CD4-positive, CD25-positive, alpha-beta regulatory T cell (primary cell): ENCODE measurements around the gene CITED2. TPM values are rescaled to one million over a fixed set of nuclear protein-coding genes. Genes with fewer than 3 reads are reported as not detected.

Experiments
- ATAC-seq, 2 donors: fragments of 150-1000 bp; cut with Tn5 transposase; one replicate each; pipeline ENCODE4 v1.10.0; 2021; ENCODE audit warnings: low read depth in 2 of 2, moderate number of reproducible peaks in 2 of 2, moderate library complexity in 1 of 2
- DNase-seq, 3 donors: peaks; one replicate each; pipeline versions ENCODE4 v3.0.0 to v3.0.0-alpha.2; 2012 to 2022; ENCODE audit warnings: mixed read lengths in 1 of 3
- H3K27ac ChIP-seq: one replicate; pipeline ENCODE4 v1.7.0; 2013; ENCODE audit warnings: mild to moderate bottlenecking, low read length; ENCODE audit not compliant: insufficient read depth, poor library complexity, severe bottlenecking
- H3K27me3 ChIP-seq: one replicate; pipeline ENCODE4 v1.7.0; 2013; ENCODE audit warnings: low read length; ENCODE audit not compliant: control insufficient read depth, insufficient read depth
- H3K36me3 ChIP-seq: one replicate; pipeline ENCODE4 v1.7.0; 2013; ENCODE audit warnings: mild to moderate bottlenecking, low read length, moderate library complexity; ENCODE audit not compliant: control insufficient read depth, insufficient read depth
- H3K4me1 ChIP-seq: 2 replicates; pipeline ENCODE4 v1.7.0; 2013; ENCODE audit warnings: mild to moderate bottlenecking, low read length; ENCODE audit not compliant: insufficient read depth, control insufficient read depth, poor library complexity, severe bottlenecking
- H3K4me3 ChIP-seq: one replicate; pipeline ENCODE4 v1.7.0; 2013; ENCODE audit warnings: low read depth, mild to moderate bottlenecking, low read length, moderate library complexity
- H3K9me3 ChIP-seq, 2 experiments: 1 replicate in 1 of 2; 2 replicates in 1 of 2; pipeline ENCODE4 v1.7.0; 2013; ENCODE audit warnings: low read length in 2 of 2, mild to moderate bottlenecking in 1 of 2, moderate library complexity in 1 of 2; ENCODE audit not compliant: control insufficient read depth in 2 of 2
- H3K27ac Mint-ChIP-seq, 3 donors: one replicate each; pipeline ENCODE4 v1.8.0; 2020 to 2022; ENCODE audit warnings: mild to moderate bottlenecking in 3 of 3, mixed read lengths in 3 of 3, moderate library complexity in 2 of 3
- H3K27me3 Mint-ChIP-seq: one replicate; pipeline ENCODE4 v1.8.0; 2022; ENCODE audit warnings: mild to moderate bottlenecking, mixed read lengths
- H3K36me3 Mint-ChIP-seq: one replicate; pipeline ENCODE4 v1.8.0; 2020; ENCODE audit warnings: mixed read lengths
- H3K4me1 Mint-ChIP-seq, 4 donors: one replicate each; pipeline ENCODE4 v1.8.0; 2020 to 2022; ENCODE audit warnings: mixed read lengths in 4 of 4, mild to moderate bottlenecking in 1 of 4
- H3K4me3 Mint-ChIP-seq, 4 donors: one replicate each; pipeline ENCODE4 v1.8.0; 2020 to 2022; ENCODE audit warnings: mild to moderate bottlenecking in 4 of 4, mixed read lengths in 4 of 4, moderate library complexity in 3 of 4
- H3K9me3 Mint-ChIP-seq, 7 donors: one replicate each; pipeline ENCODE4 v1.8.0; 2020 to 2022; ENCODE audit warnings: mixed read lengths in 7 of 7, mild to moderate bottlenecking in 3 of 7, moderate library complexity in 2 of 7
- polyA plus RNA-seq, 4 donors: library from polyadenylated mRNA; unstranded; fragments of 300-500 nt; fragmentation: Illumina TruSeq; gene quantifications; one replicate each; pipeline ENCODE4 v1.2.3, GENCODE V29; 2021
- total RNA-seq: library from RNA; stranded (reverse); gene quantifications from one replicate; pipeline ENCODE4 v1.2.3, GENCODE V29; 2022

The CITED2 gene
- total and polyA plus RNA-seq, 5 donors from 2014 or later: 30.6 to 151 (median 39.6) TPM

- H3K4me1 Mint-ChIP-seq: peaks cover 0 to 15% (median 3%) of the 10 kb centered on the region in 4 donors
- Histone ChIP-seq H3K4me3 (no peak overlapping the region), H3K27ac (no peak overlapping the region), H3K4me1 (no peaks in the 10 kb centered on the region), H3K36me3 (no peaks in the 10 kb centered on the region), H3K9me3 (no peaks in the 10 kb centered on the region), H3K27me3 (no peaks in the 10 kb centered on the region)
- H3K27ac Mint-ChIP-seq: peak overlapping the region in 2 of 3 donors; percentile 10 to 36
- no peak for ATAC-seq
- peaks cover 0 to 2% (median 0%) of the 10 kb centered on the region in 7 donors for H3K9me3 Mint-ChIP-seq
- no peak overlapping the region for H3K4me3 Mint-ChIP-seq
- H3K36me3 Mint-ChIP-seq: peaks cover 4% of the 10 kb centered on the region
- no peak for DNase-seq
- H3K27me3 Mint-ChIP-seq: no peaks in the 10 kb centered on the region
Observed at GRCh38 chr6:139344186-139344963, 30.1 kb downstream of the CITED2 start.

DNA sequence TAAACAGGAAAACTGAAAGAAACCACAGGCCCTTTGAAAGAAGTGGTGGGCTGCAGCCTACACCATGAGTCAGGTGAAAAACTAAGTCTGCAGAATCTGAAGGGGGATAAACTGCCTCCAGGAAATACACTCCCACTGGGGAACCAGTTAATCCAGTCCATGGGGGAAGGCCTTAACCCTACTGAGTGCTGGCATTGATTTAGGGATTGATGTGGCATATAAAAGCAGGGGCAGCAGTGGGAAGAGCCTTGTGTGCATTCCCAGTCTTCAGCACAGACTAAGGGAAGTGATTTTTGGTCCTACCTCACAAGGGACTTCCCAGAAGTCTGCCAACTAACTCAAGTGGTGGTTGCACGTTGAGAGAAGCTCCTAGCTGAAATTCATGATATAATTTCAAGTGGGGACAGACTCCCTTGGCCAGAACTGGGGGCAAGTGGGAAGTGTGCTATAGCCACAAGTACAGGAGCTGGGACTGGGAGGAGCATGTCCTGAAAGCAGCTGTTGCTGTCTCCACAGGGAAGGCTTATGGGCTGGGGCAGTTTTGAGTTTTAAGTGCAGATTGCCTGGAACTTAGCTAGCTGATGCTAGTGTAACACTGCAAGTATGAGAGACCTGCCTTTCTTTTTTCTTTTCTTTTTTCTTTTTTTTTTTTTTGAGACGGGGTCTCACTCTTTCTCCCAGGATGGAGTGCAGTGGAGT lies 31.2 kb downstream of the CITED2 start:
- no peak overlapping the region for H3K4me3 Mint-ChIP-seq
- DNase-seq: no peak
- H3K9me3 Mint-ChIP-seq: peaks cover 0 to 2% (median 0%) of the 10 kb centered on the region in 7 donors
- peaks cover 4% of the 10 kb centered on the region for H3K36me3 Mint-ChIP-seq
- no peak overlapping the region for H3K27ac ChIP-seq
- peaks cover 0 to 15% (median 3%) of the 10 kb centered on the region in 4 donors for H3K4me1 Mint-ChIP-seq
- H3K27ac Mint-ChIP-seq: no peak overlapping the region
- no peaks in the 10 kb centered on the region for H3K9me3 ChIP-seq
- no peaks in the 10 kb centered on the region for H3K4me1 ChIP-seq
- H3K27me3 ChIP-seq: no peaks in the 10 kb centered on the region
- no peak overlapping the region for H3K4me3 ChIP-seq
- H3K36me3 ChIP-seq: no peaks in the 10 kb centered on the region
- no peaks in the 10 kb centered on the region for H3K27me3 Mint-ChIP-seq
- ATAC-seq: no peak

DNA sequence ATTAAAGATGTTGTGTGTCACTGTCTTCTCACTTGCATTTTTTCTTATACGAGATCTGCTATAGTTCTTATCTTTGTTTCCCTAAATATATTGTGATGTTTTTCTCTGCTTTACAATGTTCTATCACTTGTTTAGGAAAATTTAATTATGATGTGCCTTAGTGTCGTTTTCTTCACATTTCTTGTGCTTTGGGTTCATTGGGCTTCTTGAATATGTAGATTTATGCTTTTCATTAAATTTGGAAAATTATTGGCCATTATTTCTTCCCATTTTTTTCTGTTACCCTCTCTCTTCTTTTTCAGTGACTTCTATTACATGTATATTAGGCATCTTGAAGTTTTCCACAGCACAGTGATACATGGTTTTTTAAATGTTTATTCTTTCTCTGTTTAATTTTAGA lies 33.4 kb downstream of the CITED2 start:
- Mint-ChIP-seq H3K27ac (no peak overlapping the region), H3K9me3 (peaks cover 0 to 2% (median 0%) of the 10 kb centered on the region in 7 donors), H3K4me3 (no peak overlapping the region), H3K4me1 (peaks cover 0 to 15% (median 3%) of the 10 kb centered on the region in 4 donors), H3K36me3 (peaks cover 4% of the 10 kb centered on the region), H3K27me3 (no peaks in the 10 kb centered on the region)
- DNase-seq (no peak), ATAC-seq (no peak)
- H3K9me3 ChIP-seq: no peaks in the 10 kb centered on the region
- H3K27ac ChIP-seq: no peak overlapping the region
- H3K36me3 ChIP-seq: no peaks in the 10 kb centered on the region
- H3K4me1 ChIP-seq: no peaks in the 10 kb centered on the region
- H3K27me3 ChIP-seq: no peaks in the 10 kb centered on the region
- H3K4me3 ChIP-seq: no peak overlapping the region

GRCh38 chr6:139338795-139339194 lies 35.7 kb downstream of the CITED2 start:
- Mint-ChIP-seq H3K9me3 (peaks cover 0 to 2% (median 0%) of the 10 kb centered on the region in 7 donors), H3K36me3 (peaks cover 4% of the 10 kb centered on the region), H3K4me1 (peaks cover 0 to 10% (median 2%) of the 10 kb centered on the region in 4 donors), H3K27ac (peak overlapping the region in 1 of 3 donors; percentile 74), H3K27me3 (peaks cover 6% of the 10 kb centered on the region), H3K4me3 (no peak overlapping the region)
- H3K9me3 ChIP-seq: no peaks in the 10 kb centered on the region
- no peak overlapping the region for H3K4me3 ChIP-seq
- no peaks in the 10 kb centered on the region for H3K36me3 ChIP-seq
- DNase-seq (no peak), ATAC-seq (no peak)
- H3K4me1 ChIP-seq: no peaks in the 10 kb centered on the region
- no peak overlapping the region for H3K27ac ChIP-seq
- H3K27me3 ChIP-seq: no peaks in the 10 kb centered on the region

- Histone ChIP-seq H3K4me1 (no peaks in the 10 kb centered on the region), H3K4me3 (no peak overlapping the region), H3K27me3 (no peaks in the 10 kb centered on the region), H3K9me3 (no peaks in the 10 kb centered on the region), H3K27ac (no peak overlapping the region), H3K36me3 (no peaks in the 10 kb centered on the region)
- Mint-ChIP-seq H3K27me3 (peaks cover 6% of the 10 kb centered on the region), H3K36me3 (peaks cover 7% of the 10 kb centered on the region), H3K4me1 (peaks cover 0 to 4% (median under 1%) of the 10 kb centered on the region in 4 donors), H3K9me3 (peaks cover 0 to 2% (median 0%) of the 10 kb centered on the region in 7 donors), H3K4me3 (no peak overlapping the region), H3K27ac (no peak overlapping the region)
- ATAC-seq (no peak), DNase-seq (no peak)
Observed at GRCh38 chr6:139337830-139338229, 36.6 kb downstream of the CITED2 start.

DNA sequence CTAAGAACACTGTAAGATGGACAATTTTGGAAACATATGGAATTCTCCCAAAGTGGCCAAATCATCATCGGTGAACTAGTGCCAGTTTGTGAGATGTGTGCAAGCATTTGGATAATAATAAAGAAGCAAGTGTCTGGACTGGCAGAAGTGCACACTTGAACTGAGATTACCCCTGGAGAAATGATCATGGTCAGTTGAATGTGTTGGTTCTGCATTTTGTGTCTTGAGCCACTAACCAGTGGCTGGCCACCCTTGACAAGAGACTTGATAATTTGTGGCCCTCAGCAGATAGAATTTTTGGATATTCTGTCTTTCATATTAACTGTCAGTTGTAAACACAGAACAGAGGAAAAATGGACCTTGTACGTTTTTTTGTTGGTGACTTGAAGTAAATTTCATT lies 37.4 kb downstream of the CITED2 start:
- no peaks in the 10 kb centered on the region for H3K4me1 Mint-ChIP-seq
- H3K36me3 Mint-ChIP-seq: peaks cover 7% of the 10 kb centered on the region
- no peak overlapping the region for H3K27ac ChIP-seq
- H3K36me3 ChIP-seq: no peaks in the 10 kb centered on the region
- H3K9me3 ChIP-seq: no peaks in the 10 kb centered on the region
- no peak overlapping the region for H3K27ac Mint-ChIP-seq
- H3K4me3 Mint-ChIP-seq: no peak overlapping the region
- ATAC-seq: no peak
- no peaks in the 10 kb centered on the region for H3K27me3 ChIP-seq
- no peak overlapping the region for H3K4me3 ChIP-seq
- peaks cover 0 to 2% (median 0%) of the 10 kb centered on the region in 7 donors for H3K9me3 Mint-ChIP-seq
- peaks cover 6% of the 10 kb centered on the region for H3K27me3 Mint-ChIP-seq
- DNase-seq: no peak
- no peaks in the 10 kb centered on the region for H3K4me1 ChIP-seq

DNA sequence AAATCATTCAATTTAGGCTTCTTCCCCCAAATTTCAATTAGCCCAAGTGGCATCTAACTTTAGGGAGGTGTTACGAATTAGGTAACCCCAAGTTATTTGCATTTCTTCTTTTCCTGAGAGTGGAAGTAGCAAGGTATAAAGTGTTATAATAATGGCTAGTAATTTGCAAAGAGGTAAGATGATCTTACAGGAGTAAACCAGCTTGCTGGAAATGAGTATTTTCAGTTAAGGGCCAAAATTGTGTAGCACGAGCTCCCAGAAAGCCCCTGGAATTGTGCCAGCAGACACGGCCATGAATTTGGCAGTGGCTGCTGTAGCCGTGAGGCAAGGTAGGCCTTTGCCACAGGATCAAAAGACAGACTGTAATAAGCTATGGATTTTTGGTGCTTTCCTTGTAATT lies 38.0 kb downstream of the CITED2 start:
- ATAC-seq (no peak), DNase-seq (no peak)
- no peaks in the 10 kb centered on the region for H3K4me1 ChIP-seq
- H3K36me3 ChIP-seq: no peaks in the 10 kb centered on the region
- no peaks in the 10 kb centered on the region for H3K4me1 Mint-ChIP-seq
- no peak overlapping the region for H3K4me3 ChIP-seq
- no peaks in the 10 kb centered on the region for H3K27me3 ChIP-seq
- H3K36me3 Mint-ChIP-seq: peaks cover 7% of the 10 kb centered on the region
- no peak overlapping the region for H3K27ac ChIP-seq
- no peak overlapping the region for H3K4me3 Mint-ChIP-seq
- no peaks in the 10 kb centered on the region for H3K9me3 ChIP-seq
- H3K9me3 Mint-ChIP-seq: peaks cover 0 to 2% (median 0%) of the 10 kb centered on the region in 7 donors
- no peak overlapping the region for H3K27ac Mint-ChIP-seq
- peaks cover 6% of the 10 kb centered on the region for H3K27me3 Mint-ChIP-seq
